Motor neuron (in vitro differentiated cells): Measurements from ENCODE around the gene RPS6KA2. TPM values are rescaled to one million over a fixed set of nuclear protein-coding genes. Genes with fewer than 3 reads are reported as not detected.

Experiments
- ATAC-seq, 8 experiments: fragments of 200-7000 bp; cut with Tn5 transposase; replicated peaks in 6 of 8; 2 replicates each; pipeline ENCODE4 v1.8.0; 2021; ENCODE audit warnings: mild to moderate bottlenecking in 8 of 8, moderate library complexity in 8 of 8
- H3K27ac ChIP-seq, 2 donors: fragments of 250-450 bp; sonication (Bioruptor Pico); 2 replicates each; pipeline ENCODE4 v1.9.0; 2021; ENCODE audit warnings: antibody characterized with exemption in 2 of 2, mild to moderate bottlenecking in 2 of 2, moderate library complexity in 1 of 2
- H3K4me1 ChIP-seq, 2 donors: fragments of 250-450 bp; sonication (Bioruptor Pico); replicated peaks in 1 of 2; 2 replicates each; pipeline ENCODE4 v1.6.1; 2021; ENCODE audit warnings: antibody characterized with exemption in 2 of 2, mild to moderate bottlenecking in 2 of 2, moderate library complexity in 1 of 2
- H3K4me3 ChIP-seq, 5 donors: fragments of 250-450 bp; sonication (Bioruptor Pico); 2 replicates each; pipeline ENCODE4 v1.9.0; 2021; ENCODE audit warnings: antibody characterized with exemption in 5 of 5, mild to moderate bottlenecking in 5 of 5, moderate library complexity in 4 of 5
- WGBS, 10 experiments: fragments of 450-650 bp; shearing (Covaris generic); methylation state at CpG; one replicate each; pipeline ENCODE4 v1.0.0; 2022; 5-methylcytosine and 5-hydroxymethylcytosine counted together
- in situ Hi-C, 9 experiments: fragments of 400-800 bp; cut with MboI; loops; one replicate each; pipeline ENCODE4 v1.15.0; 2021; ENCODE audit warnings: low sequenced_read_pairs in 9 of 9, low pct_unique_long_range_greater_than_20kb in 2 of 9; ENCODE audit not compliant: unreplicated experiment in 9 of 9
- total RNA-seq, 8 experiments: library from RNA; unstranded; fragments of 300-600 nt; gene quantifications; 2 replicates each; pipeline versions ENCODE4 v1.2.3 to v1.2.4, GENCODE V29; 2022

RPS6KA2 gene
- total RNA-seq, 8 experiments from 2014 or later: 18.9 to 39.1 (median 24.7) TPM

GRCh38 chr6:166662690-166663089 lies 35.6 kb upstream of the RPS6KA2 start:
- Histone ChIP-seq H3K27ac (no peak overlapping the region), H3K4me1 (peaks cover 0 to 4% of the 10 kb centered on the region in 2 donors), H3K4me3 (no peak overlapping the region)
- ATAC-seq: no peak
- in situ Hi-C loops: no loop called here
- WGBS, 10 experiments: 0 to 100% (median 97%) methylated on average over 1 to 10 of the region's 11 CpGs; no CpG with 5 or more reads in 2 of the 10 experiments

GRCh38 chr6:166661327-166662085 lies 34.5 kb upstream of the RPS6KA2 start:
- Histone ChIP-seq H3K27ac (no peak overlapping the region), H3K4me3 (no peak overlapping the region), H3K4me1 (peaks cover 0 to 8% of the 10 kb centered on the region in 2 donors)
- no peak for ATAC-seq
- 41 to 96% (median 87%) methylated on average over 7 to 12 of the region's 12 CpGs for WGBS, 10 experiments
- in situ Hi-C loops: no loop called here

GRCh38 chr6:166660157-166660688 lies 33.2 kb upstream of the RPS6KA2 start:
- peaks cover 4 to 12% of the 10 kb centered on the region in 2 donors for H3K4me1 ChIP-seq
- in situ Hi-C loops: no loop called here
- WGBS, 10 experiments: 40 to 87% (median 80%) methylated on average over 1 to 5 of the region's 5 CpGs; no CpG with 5 or more reads in 5 of the 10 experiments
- no peak overlapping the region for H3K4me3 ChIP-seq
- peak in 1 of 8 experiments; percentile 61 for ATAC-seq
- no peak overlapping the region for H3K27ac ChIP-seq

- WGBS, 10 experiments: 73 to 100% (median 94%) methylated on average over 3 to 11 of the region's 13 CpGs; no CpG with 5 or more reads in 1 of the 10 experiments
- Histone ChIP-seq H3K4me1 (peaks cover 4 to 12% of the 10 kb centered on the region in 2 donors), H3K4me3 (no peak overlapping the region), H3K27ac (no peak overlapping the region)
- ATAC-seq: no peak
- in situ Hi-C loops: no loop called here
These were observed 32.5 kb upstream of the RPS6KA2 start for GRCh38 chr6:166659581-166659980.

GRCh38 chr6:166658792-166659150 lies 31.7 kb upstream of the RPS6KA2 start:
- H3K4me3 ChIP-seq: no peak overlapping the region
- ATAC-seq: no peak
- peaks cover 4 to 12% of the 10 kb centered on the region in 2 donors for H3K4me1 ChIP-seq
- in situ Hi-C loops: no loop called here
- no peak overlapping the region for H3K27ac ChIP-seq
- 29 to 91% (median 80%) methylated on average over 1 to 8 of the region's 9 CpGs; no CpG with 5 or more reads in 3 of the 10 experiments for WGBS, 10 experiments

- Histone ChIP-seq H3K27ac (no peak overlapping the region), H3K4me1 (peaks cover 4 to 12% of the 10 kb centered on the region in 2 donors), H3K4me3 (no peak overlapping the region)
- 0 to 94% (median 77%) methylated on average over 1 to 17 of the region's 19 CpGs; no CpG with 5 or more reads in 6 of the 10 experiments for WGBS, 10 experiments
- in situ Hi-C loops: no loop called here
- no peak for ATAC-seq
These were observed 31.2 kb upstream of the RPS6KA2 start for GRCh38 chr6:166658115-166658791.

GRCh38 chr6:166657531-166657930 lies 30.5 kb upstream of the RPS6KA2 start:
- H3K4me1 ChIP-seq: peaks cover 4 to 12% of the 10 kb centered on the region in 2 donors
- no peak for ATAC-seq
- H3K4me3 ChIP-seq: no peak overlapping the region
- WGBS, 10 experiments: 64 to 100% (median 88%) methylated on average over 1 to 9 of the region's 9 CpGs; no CpG with 5 or more reads in 1 of the 10 experiments
- in situ Hi-C loops: no loop called here
- H3K27ac ChIP-seq: no peak overlapping the region

GRCh38 chr6:166656230-166657151 lies 29.4 kb upstream of the RPS6KA2 start:
- peak in 6 of 8 experiments; percentile 28 to 49 (median 38) for ATAC-seq
- in situ Hi-C loops: no loop called here
- Histone ChIP-seq H3K4me3 (no peak overlapping the region), H3K4me1 (peaks cover 4 to 12% of the 10 kb centered on the region in 2 donors), H3K27ac (no peak overlapping the region)
- WGBS, 10 experiments: 17 to 100% (median 49%) methylated on average over 1 to 16 of the region's 34 CpGs; no CpG with 5 or more reads in 1 of the 10 experiments

- in situ Hi-C loops: no loop called here
- 42 to 73% (median 63%) methylated on average over 2 to 12 of the region's 15 CpGs; no CpG with 5 or more reads in 3 of the 10 experiments for WGBS, 10 experiments
- ATAC-seq: peak in 4 of 8 experiments; percentile 19 to 32 (median 29)
These were observed 28.7 kb upstream of the RPS6KA2 start for GRCh38 chr6:166655713-166656229.

GRCh38 chr6:166655251-166655650 lies 28.2 kb upstream of the RPS6KA2 start:
- 0 to 100% (median 75%) methylated on average over 1 to 6 of the region's 6 CpGs; no CpG with 5 or more reads in 2 of the 10 experiments for WGBS, 10 experiments
- in situ Hi-C loops: no loop called here
- peak in 5 of 8 experiments; percentile 39 to 81 (median 42) for ATAC-seq

More at GRCh38 chr6:166655713-166656229, 28.7 kb upstream of the RPS6KA2 start:
- no peak overlapping the region for H3K27ac ChIP-seq
- H3K4me1 ChIP-seq: peaks cover 4 to 12% of the 10 kb centered on the region in 2 donors
- H3K4me3 ChIP-seq: no peak overlapping the region

GRCh38 chr6:166654573-166654972 lies 27.5 kb upstream of the RPS6KA2 start:
- H3K27ac ChIP-seq: no peak overlapping the region
- in situ Hi-C loops: no loop called here
- 51 to 100% (median 82%) methylated on average over 2 to 7 of the region's 7 CpGs; no CpG with 5 or more reads in 1 of the 10 experiments for WGBS, 10 experiments

More at GRCh38 chr6:166655251-166655650, 28.2 kb upstream of the RPS6KA2 start:
- no peak overlapping the region for H3K27ac ChIP-seq
- no peak overlapping the region for H3K4me3 ChIP-seq
- H3K4me1 ChIP-seq: peaks cover 4 to 12% of the 10 kb centered on the region in 2 donors

GRCh38 chr6:166653639-166653941 lies 26.5 kb upstream of the RPS6KA2 start:
- no peak overlapping the region for H3K27ac ChIP-seq
- peaks cover 4 to 12% of the 10 kb centered on the region in 2 donors for H3K4me1 ChIP-seq
- H3K4me3 ChIP-seq: no peak overlapping the region
- WGBS, 10 experiments: 80 to 93% (median 85%) methylated on average over 1 to 4 of the region's 4 CpGs
- in situ Hi-C loops: no loop called here
- ATAC-seq: no peak

More at GRCh38 chr6:166654573-166654972, 27.5 kb upstream of the RPS6KA2 start:
- H3K4me3 ChIP-seq: no peak overlapping the region
- H3K4me1 ChIP-seq: peaks cover 4 to 12% of the 10 kb centered on the region in 2 donors
- ATAC-seq: no peak
